Activated naive CD8-positive, alpha-beta T cell treated with anti-CD3 and anti-CD28 coated beads for 36 hours (primary cell): Measurements from ENCODE around the gene CBFA2T3. TPM values are rescaled to one million over a fixed set of nuclear protein-coding genes. Genes with fewer than 3 reads are reported as not detected.
A peak's percentile ranks its signal among the peaks of the same experiment; 100 is the strongest.
"Not testable (repeated sequence)": the region's sequence is repeated elsewhere in the genome, so short reads cannot be mapped to it uniquely, and the experiment has no call there.

Source experiments
- DNase-seq: peaks from one replicate; pipeline ENCODE4 v3.0.0; 2021
- H3K27ac Mint-ChIP-seq: one replicate; pipeline ENCODE4 v1.8.0; 2022; ENCODE audit warnings: mild to moderate bottlenecking, moderate library complexity, mixed read lengths
- H3K27me3 Mint-ChIP-seq: one replicate; pipeline ENCODE4 v1.8.0; 2022; ENCODE audit warnings: mild to moderate bottlenecking, mixed read lengths
- H3K36me3 Mint-ChIP-seq: one replicate; pipeline ENCODE4 v1.8.0; 2021; ENCODE audit warnings: mild to moderate bottlenecking, mixed read lengths
- H3K4me1 Mint-ChIP-seq: one replicate; pipeline ENCODE4 v1.8.0; 2021; ENCODE audit warnings: mixed read lengths
- H3K4me3 Mint-ChIP-seq: one replicate; pipeline ENCODE4 v1.8.0; 2022; ENCODE audit warnings: mild to moderate bottlenecking, moderate library complexity, mixed read lengths
- H3K9me3 Mint-ChIP-seq: one replicate; pipeline ENCODE4 v1.8.0; 2022; ENCODE audit warnings: mixed read lengths
- total RNA-seq, 2 experiments: library from RNA; stranded (reverse); gene quantifications; one replicate each; pipeline ENCODE4 v1.2.3, GENCODE V29; 2021

The CBFA2T3 gene
- total RNA-seq, 2 experiments from 2014 or later = 0.28 to 0.56 TPM

DNA sequence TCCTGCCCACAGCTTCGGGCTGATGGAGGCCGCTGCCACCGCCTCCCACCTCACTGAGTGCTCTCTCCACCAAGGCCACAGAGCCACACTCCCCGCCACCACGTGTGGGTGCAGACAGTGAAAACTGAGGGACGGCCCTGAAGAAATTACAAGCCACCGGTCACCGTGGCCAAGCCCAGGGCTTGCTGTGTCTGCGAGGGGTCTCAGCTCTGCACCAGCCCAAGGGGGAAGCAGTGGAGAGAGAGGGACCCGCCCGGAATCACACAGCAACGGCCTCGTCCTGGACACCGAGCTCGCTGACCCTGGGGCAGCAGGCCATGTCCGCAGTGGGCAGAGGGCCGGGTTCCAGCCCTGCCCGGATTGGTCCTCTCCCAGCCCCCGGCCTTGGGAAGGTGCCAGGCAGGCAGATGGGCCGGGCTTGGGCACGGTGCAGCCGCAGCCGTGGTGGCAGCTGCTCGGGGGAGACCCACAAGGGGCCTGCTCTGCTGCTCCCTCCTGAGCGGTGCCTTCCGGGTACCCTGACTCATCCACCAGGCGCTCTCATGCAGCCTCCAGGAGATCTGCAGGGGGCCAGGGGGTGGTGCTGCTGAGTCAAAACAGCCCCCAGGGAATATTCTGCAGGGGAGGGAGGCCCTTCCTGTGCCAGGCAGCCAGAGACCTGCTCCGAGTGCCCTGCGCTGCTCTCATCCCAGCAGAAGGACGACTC lies 52.0 kb downstream of the CBFA2T3 start:
- Mint-ChIP-seq H3K9me3 (no peaks in the 10 kb centered on the region), H3K4me1 (peaks cover 6% of the 10 kb centered on the region), H3K27ac (no peak overlapping the region), H3K27me3 (no peaks in the 10 kb centered on the region), H3K36me3 (no peaks in the 10 kb centered on the region), H3K4me3 (no peak overlapping the region)
- DNase-seq = peak; percentile 50

DNA sequence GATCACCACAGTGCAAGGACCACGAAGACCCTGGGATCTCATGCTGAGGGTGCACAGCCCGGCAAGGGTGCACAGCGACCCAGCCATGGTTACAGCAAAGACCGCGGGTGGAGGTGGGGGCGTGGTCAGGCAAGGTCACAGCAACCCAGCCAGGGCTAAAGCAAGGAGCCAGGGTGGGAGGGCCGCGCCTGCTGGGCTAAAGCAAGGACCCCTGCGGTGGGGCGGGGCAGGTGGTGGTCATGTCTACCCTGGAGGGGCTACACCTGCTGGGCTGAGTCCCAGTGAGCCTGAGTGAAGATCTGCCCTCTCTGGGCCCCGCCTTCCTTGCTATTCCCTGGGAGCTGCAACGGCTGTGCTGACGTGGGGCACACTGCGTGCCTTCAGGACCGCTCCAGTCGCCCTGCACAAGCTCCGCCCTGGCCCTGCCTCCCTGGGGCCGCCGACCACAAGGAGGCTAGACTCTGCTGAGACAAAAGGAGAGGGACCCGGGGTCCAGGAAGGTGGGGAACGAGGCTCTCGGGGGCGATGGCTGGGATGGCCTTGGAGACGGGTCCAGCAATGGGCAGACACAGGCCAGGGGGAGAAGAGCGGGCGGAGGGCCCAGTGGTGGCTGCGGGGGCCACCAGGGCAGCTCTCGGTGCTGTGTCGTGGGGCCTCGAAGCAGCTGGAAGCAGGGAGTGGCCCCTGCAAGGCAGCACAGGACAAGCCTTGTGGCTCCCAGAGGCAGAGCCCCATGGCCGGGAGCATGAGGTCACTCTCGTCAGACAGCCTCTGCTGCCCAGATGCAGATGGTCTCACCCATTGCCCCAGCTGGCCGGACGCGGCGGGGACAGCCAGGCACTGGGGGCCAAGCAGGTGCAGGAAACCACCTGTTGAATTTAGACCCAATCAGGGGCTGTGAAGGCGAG lies 52.8 kb downstream of the CBFA2T3 start:
- Mint-ChIP-seq H3K4me3 (no peak overlapping the region), H3K9me3 (no peaks in the 10 kb centered on the region), H3K4me1 (peaks cover 6% of the 10 kb centered on the region), H3K27ac (no peak overlapping the region), H3K36me3 (no peaks in the 10 kb centered on the region), H3K27me3 (no peaks in the 10 kb centered on the region)
- DNase-seq = no peak

DNA sequence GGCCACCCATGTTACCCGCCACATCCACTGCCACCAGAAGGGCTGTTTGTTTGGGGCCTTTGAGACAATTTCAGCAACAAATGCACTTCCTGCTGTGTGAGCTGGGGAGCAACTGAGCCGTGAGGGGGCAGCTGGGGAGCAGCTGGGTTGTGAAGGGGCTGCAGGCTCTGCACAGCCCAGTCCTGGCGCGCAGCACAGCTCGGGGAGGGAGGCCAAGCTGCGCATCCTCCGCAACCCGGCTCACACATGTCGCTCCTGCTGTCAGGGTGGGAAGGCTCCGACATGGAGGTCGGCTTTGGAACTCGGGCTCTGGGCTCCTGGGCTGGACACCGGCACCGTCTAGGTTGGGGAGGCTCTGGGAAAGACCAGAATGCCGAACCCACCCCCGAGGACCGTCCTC lies 53.6 kb downstream of the CBFA2T3 start:
- no peak overlapping the region for H3K4me3 Mint-ChIP-seq
- no peak overlapping the region for H3K27ac Mint-ChIP-seq
- no peak for DNase-seq
- peaks cover 6% of the 10 kb centered on the region for H3K4me1 Mint-ChIP-seq
- no peaks in the 10 kb centered on the region for H3K9me3 Mint-ChIP-seq
- no peaks in the 10 kb centered on the region for H3K36me3 Mint-ChIP-seq
- no peaks in the 10 kb centered on the region for H3K27me3 Mint-ChIP-seq

DNA sequence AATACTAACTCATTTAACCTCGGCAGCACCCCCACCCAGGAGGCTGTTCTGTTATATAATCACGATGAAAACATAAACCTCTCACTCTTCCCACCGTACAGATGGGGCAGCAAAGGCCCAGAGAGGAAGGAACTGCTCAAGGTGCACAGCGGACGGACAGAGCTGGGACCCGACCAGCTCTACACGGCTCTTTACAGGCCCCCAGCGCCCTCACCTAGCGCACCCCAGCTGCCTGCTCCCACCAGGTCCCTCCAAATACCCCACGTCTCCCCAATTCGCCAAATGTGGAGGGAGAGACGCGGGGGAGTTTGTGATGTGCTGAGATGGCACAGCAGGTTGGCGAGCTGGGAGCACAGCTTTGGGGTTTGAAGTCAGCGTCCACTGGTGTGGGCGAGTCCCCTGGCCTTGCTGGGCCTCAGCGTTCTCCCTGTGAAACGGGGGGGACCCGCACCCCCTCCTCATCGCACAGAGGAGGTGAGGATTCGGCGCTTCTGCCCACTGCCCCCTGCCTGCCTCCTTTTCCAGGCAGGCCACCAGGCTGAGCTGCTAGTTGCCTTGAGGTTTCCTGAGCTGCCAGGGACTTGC lies 54.1 kb downstream of the CBFA2T3 start:
- H3K27ac Mint-ChIP-seq = no peak overlapping the region
- no peak for DNase-seq

DNA sequence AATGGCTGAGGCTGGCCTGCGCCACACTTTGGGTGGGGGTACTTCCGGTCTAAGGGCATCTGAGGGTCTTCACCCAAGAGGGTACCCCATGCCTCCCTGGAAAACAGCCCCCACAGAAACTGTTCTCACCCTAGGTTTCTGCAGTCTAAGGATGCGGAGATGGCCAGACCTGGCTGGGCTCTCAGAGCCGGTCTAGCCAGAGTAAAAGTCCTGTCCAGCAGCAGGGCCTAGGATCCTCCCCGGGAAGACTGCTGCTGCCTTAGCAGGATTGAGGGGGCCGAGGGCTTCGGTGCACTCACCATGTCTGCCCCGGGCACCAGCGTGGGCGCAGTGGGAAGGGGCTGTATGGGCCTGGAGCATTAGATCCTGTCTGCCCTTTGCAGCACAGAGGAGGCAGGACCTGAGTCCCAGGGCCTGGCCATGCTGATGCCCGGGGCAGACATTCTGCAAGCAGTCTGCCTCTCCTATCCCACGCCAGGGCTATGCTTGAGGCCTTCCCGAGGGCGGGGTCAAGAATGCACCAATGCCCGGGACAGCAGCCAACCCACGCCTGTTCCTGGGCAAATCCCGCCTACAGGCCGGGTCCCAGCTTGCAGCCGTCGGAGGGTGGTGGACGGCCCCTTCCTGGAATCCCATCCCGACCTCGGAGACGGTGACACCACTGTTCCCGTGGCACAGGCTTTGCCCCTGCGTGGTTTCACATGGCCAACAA lies 54.7 kb downstream of the CBFA2T3 start:
- Mint-ChIP-seq H3K4me1 (peaks cover 6% of the 10 kb centered on the region), H3K27me3 (no peaks in the 10 kb centered on the region), H3K27ac (no peak overlapping the region), H3K4me3 (no peak overlapping the region), H3K36me3 (no peaks in the 10 kb centered on the region), H3K9me3 (no peaks in the 10 kb centered on the region)
- DNase-seq = no peak

More for the DNA sequence above, 54.1 kb downstream of the CBFA2T3 start:
- Mint-ChIP-seq H3K36me3 (no peaks in the 10 kb centered on the region), H3K9me3 (no peaks in the 10 kb centered on the region), H3K4me1 (peaks cover 6% of the 10 kb centered on the region), H3K4me3 (no peak overlapping the region), H3K27me3 (no peaks in the 10 kb centered on the region)

DNA sequence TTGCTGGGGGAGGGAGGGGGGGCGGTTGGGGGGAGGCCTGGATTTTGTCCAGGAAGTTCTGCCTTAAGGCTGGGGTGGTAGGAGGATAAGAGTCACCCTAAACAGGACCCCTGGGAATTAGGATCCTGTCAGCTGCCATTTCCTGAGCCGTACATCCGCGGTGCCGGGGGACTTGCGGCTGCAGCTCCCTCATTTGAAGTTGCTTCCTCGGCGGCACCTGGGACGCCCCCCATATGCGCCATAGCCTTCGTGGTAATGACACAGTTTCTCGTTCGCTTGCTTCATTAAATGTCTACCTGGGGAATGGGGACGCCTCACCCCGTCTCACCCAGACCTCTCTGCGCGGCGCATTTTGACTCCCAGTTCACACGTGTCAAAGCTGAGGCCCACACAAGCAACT lies 55.4 kb downstream of the CBFA2T3 start:
- no peak for DNase-seq
- H3K4me3 Mint-ChIP-seq = no peak overlapping the region
- no peaks in the 10 kb centered on the region for H3K9me3 Mint-ChIP-seq
- no peaks in the 10 kb centered on the region for H3K36me3 Mint-ChIP-seq
- no peaks in the 10 kb centered on the region for H3K27me3 Mint-ChIP-seq
- no peak overlapping the region for H3K27ac Mint-ChIP-seq
- H3K4me1 Mint-ChIP-seq = peaks cover 6% of the 10 kb centered on the region

DNA sequence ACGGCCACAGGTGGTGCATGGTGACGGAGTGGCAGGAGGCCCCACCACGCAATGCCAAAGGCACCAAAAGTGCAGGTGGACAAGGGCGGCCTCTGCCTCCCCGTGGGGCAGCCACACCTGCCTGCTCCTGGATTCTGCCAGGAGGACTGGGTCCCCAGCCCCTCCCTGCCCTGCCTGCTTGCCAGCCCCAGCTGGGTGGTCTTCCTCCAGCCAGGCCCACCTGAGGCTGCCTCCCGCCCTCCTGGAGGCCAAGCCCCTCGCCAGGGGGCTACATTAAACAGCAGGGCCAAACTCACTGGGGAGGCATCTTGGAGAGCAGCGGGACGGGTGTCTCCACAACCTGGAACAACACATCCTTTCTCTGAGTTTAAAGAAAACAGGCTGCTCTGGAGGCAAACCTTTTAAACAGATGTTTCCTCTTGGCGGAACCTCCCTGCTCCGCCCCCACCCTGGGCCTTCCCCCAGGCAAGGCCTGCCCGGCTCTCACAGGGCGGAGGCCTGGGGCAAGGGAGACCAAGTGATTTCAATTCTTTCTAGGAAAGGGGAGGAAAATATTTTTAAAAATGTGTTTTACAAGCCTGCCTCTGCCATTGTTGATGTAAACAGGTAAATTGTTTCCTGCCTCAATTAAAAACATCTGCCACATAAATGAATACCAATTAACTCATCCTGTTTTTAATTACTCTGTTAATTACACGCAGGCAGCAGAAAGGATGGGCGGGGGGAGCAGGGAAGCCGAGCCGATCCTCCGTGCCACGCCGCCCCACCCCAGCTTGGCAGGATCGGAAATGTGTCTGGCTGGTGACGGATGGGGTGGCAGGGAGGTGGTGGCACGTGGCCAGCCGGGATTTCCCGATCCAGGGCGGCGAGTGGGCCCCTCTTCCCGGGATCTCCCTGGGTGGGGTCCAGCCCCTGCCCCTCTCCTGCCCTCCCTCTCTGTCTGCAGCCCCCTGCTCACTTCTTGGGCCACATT lies 56.1 kb downstream of the CBFA2T3 start:
- peaks cover 6% of the 10 kb centered on the region for H3K4me1 Mint-ChIP-seq
- no peaks in the 10 kb centered on the region for H3K27me3 Mint-ChIP-seq
- H3K9me3 Mint-ChIP-seq = no peaks in the 10 kb centered on the region
- no peaks in the 10 kb centered on the region for H3K36me3 Mint-ChIP-seq
- H3K4me3 Mint-ChIP-seq = no peak overlapping the region
- peak; percentile 41 for DNase-seq
- peak overlapping the region; percentile 12 for H3K27ac Mint-ChIP-seq

DNA sequence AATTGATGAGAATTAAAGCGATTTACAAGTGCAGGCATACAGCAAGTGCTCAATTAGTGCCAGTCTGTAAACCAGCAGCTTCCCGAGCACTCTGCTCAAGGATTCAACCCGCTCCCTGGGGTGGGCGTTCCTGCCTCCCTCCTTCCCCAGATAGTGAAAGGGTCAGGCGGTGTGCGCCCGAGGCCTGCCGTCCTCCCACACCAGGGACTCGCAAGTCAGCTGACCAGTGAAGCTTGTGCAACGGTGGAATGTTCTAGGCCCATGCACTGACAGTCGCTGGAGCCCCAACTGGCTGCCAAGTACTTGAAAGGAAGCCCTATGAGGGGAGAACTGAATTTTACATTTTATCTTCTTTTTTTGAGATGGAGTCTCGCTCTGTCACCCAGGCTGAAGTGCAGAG lies 57.1 kb downstream of the CBFA2T3 start:
- Mint-ChIP-seq H3K36me3 (no peaks in the 10 kb centered on the region), H3K27me3 (no peaks in the 10 kb centered on the region), H3K4me1 (peaks cover 6% of the 10 kb centered on the region), H3K4me3 (no peak overlapping the region), H3K27ac (no peak overlapping the region), H3K9me3 (no peaks in the 10 kb centered on the region)
- DNase-seq = no peak

DNA sequence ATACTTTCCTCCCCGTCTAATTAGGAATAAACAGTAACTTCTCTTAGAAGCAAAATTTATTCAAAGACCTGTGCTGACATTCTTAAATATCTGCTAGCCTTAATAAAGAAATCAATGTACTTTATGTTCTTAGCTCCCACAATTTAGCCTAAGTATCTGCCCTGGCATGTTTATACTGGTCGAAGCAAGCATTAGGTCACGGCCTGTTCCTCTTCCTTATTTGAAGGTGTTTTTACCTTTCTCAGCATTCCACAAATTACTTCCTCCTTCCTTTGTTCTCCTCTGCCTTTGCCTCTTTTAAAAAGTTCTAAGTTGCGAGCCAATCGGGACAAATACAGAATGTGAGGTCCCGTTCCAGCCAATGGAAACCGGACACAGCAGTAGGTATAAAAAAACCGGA lies 58.1 kb downstream of the CBFA2T3 start:
- H3K27me3 Mint-ChIP-seq, H3K27ac Mint-ChIP-seq, H3K9me3 Mint-ChIP-seq, DNase-seq, H3K4me3 Mint-ChIP-seq, H3K4me1 Mint-ChIP-seq, H3K36me3 Mint-ChIP-seq: not testable (repeated sequence)

DNA sequence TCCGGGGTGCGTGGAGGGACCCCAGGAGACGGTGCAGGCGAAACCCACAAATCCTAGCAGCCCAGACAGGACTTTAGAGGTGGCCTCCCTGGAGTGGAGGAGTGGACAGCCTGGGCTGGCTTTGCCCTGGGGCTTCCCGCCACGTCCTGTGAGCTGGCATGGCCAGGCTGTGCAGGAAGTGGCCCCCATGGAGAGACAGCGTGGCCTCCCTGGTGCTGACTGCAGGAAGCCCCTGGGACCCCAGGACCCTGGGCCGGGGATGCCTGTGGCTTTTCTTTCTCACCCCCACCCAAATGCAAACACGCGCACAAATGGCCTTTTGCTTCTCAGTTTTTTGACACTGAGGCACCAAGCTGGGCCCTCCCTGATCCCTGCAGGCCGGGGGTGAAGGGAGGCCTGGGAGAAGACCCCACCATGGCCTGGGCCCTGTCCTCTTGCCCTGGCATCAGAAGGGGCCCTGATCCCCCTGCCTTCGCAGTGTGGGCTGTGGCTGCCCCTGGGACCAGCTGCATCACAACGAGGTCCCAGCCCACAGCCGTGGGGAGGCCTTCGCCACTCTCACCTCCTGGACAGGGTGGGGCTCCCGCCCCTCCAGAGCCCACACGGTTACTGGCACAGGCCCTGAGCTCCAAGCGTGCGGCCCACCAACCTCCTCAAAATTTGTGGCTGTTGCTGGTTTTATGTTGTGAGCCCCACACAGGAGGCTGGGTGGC lies 58.9 kb downstream of the CBFA2T3 start:
- peaks cover 8% of the 10 kb centered on the region for H3K4me1 Mint-ChIP-seq
- no peak for DNase-seq
- no peak overlapping the region for H3K27ac Mint-ChIP-seq
- no peak overlapping the region for H3K4me3 Mint-ChIP-seq
- H3K9me3 Mint-ChIP-seq = no peaks in the 10 kb centered on the region
- no peaks in the 10 kb centered on the region for H3K27me3 Mint-ChIP-seq
- no peaks in the 10 kb centered on the region for H3K36me3 Mint-ChIP-seq

DNA sequence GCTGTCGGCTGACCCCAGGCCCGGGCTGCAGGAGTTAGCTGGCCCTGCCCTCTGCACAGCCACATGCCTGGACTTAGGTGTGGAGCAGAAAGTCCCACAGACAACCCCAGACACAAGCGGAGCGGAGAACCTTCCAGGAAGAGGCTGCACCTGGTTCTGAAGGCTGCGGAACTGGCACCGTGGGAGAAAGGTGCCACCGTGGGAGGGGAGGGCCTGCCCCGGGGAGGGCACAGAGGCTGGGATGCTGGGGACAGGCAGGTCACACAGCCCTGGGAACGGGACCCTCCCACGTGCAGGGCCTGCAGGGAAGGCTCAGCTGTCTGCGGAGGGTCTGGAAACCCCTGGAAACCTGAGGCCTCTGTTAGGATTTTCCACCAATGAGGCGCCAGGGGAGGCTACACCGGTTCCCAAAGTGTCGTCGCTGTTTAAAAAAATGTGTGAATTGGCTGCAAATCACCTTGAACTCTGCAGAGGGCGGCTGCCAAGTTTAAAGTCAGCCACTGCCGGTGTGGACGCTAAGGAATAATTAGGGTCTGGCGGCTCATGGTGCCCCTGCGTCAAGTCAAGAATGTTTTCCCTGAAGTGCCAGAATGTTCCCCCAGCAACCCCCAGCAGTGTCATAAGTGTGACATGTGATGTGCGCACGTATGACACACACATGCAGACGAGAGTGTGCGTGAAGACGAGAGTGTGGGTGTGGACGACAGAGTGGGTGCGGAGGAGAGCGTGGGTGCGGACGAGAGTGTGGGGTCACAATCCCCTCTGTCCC lies 59.7 kb downstream of the CBFA2T3 start:
- H3K4me3 Mint-ChIP-seq = no peak overlapping the region
- no peak overlapping the region for H3K27ac Mint-ChIP-seq
- no peaks in the 10 kb centered on the region for H3K27me3 Mint-ChIP-seq
- no peaks in the 10 kb centered on the region for H3K36me3 Mint-ChIP-seq
- peaks cover 8% of the 10 kb centered on the region for H3K4me1 Mint-ChIP-seq
- DNase-seq = no peak
- no peaks in the 10 kb centered on the region for H3K9me3 Mint-ChIP-seq

DNA sequence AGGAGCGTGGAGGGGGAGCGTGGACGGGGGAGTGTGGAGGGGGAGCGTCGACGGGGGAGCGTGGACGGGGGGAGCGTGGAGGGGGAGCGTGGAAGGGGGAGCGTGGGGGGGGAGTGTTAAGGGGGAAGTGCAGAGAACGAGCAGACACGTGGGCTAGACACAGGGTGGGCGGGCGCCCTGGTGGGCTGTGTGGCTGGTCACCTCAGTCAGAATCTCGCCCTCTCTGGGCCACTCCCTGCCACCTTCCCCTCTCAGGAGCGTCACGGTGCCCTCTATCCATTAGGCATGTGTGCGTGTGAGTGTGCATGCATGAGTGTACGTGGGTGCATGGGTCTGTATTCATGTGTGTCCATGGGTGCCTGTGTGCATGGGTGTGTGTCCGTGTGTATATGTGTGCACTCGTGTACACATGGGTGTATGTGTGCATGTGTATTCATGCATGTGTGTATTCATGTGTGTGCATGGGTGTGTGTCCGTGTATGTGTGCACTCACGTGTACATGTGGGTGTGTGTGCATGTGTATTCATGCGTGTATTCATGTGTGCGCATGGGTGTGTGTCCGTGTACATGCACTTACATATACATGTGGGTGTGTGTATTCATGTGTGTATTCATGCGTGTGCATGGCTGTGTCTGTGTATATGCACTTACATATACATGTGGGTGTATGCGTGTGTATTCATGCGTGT lies 61.2 kb downstream of the CBFA2T3 start:
- Mint-ChIP-seq H3K4me1 (peaks cover 2% of the 10 kb centered on the region), H3K9me3 (no peaks in the 10 kb centered on the region), H3K36me3 (no peaks in the 10 kb centered on the region), H3K4me3 (no peak overlapping the region), H3K27me3 (no peaks in the 10 kb centered on the region), H3K27ac (no peak overlapping the region)
- DNase-seq = no peak
